Left hindlimb (tissue), 1 donor: Measurements from ENCODE around the gene FOXO1.
A peak's percentile ranks its signal among the peaks of the same experiment; 100 is the strongest.
"Not testable (repeated sequence)": the region's sequence is repeated elsewhere in the genome, so short reads cannot be mapped to it uniquely, and the experiment has no call there.

ENCODE experiments used
- DNase-seq: peaks from one replicate; pipeline ENCODE4 v3.0.0-alpha.2; 2018

FOXO1 gene

DNA sequence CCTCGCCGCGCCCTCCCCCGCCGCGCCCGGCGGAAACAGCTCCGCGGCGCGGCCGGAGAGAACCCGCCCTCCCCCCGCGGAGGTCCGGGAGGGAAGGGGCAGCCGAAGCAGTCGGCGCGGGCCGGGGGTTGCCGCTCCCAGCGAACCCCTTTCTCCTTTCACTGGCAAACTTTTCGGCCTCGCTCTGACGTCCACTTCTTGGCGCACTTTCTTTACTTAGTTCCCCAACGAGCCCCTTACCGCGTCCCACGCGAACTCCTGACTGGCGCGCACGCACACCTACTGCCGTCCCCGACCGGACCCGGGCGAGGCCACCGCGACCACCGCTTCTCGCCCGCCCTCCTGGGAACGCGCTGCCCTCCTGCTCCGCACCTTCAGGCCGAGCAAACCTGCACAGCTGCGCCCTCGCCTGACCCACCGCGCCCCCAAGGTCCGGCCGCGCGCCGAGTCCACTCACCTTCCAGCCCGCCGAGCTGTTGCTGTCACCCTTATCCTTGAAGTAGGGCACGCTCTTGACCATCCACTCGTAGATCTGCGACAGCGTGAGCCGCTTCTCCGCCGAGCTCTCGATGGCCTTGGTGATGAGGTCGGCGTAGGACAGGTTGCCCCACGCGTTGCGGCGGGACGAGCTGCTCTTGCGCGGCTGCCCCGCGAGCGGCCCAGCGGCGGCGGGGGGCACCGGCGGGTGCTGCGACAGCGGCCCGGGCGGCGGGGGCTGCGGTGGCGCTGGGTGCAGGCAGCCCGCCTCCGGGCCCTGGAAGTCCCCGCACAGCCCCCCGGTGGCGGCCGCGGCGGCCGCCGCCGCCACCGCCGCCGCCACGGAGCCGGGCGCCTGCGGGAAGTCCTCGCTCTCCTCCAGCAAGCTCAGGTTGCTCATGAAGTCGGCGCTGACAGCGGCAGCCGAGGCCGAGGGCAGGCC lies 1.1 kb downstream of the FOXO1 start:
- DNase-seq, result peak; percentile 58

DNA sequence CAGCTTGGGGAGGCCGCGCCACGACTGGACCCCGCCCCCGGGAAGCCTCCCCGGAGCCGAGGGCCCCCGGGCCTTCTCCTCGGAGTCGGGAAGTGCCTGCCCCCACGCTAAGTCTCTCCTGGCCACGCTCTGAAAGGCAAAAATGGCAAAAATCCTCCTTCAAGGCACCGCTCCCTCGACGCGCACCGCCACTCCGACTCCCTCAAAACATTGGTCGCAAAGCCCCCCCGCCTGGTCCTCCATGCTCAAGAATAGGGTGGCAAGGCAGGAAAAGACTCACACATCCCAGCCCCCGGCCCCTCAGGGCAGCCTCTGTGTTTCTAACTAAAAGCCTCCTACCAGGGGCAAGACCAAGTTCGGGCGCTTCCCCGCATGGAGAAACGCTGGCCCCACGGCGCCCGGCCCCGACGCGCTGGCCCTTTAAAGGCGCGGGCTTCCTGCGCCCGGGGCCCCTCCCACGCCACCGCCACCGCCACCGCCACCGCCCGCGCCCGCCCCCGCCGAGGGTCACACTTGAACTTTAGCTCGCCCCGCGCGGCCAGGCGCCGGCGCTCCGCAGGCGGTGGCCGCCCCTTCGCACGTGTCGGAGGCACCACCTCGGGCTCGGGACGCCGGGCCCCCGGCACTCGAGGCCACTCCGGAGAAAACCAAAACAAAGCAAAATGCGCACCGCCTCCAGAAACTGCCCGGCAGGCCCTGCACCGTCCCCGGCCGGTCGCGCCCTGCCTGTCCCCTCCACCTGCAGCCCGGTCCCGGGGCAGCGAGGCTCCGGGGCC lies 1.9 kb downstream of the FOXO1 start:
- peak; percentile 71 for DNase-seq

DNA sequence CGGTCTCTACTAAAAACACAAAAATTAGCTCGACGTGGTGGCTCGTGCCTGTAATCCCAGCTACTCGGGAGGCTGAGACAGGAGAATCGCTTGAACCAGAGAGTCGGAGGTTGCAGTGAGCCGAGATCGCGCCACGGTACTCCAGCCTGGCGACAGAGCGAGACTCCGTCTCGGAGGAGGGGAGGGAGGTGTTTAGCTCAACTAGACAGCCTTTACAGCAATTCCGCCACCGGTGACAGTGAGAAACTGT lies 2.4 kb downstream of the FOXO1 start:
- not testable (repeated sequence) for DNase-seq

DNA sequence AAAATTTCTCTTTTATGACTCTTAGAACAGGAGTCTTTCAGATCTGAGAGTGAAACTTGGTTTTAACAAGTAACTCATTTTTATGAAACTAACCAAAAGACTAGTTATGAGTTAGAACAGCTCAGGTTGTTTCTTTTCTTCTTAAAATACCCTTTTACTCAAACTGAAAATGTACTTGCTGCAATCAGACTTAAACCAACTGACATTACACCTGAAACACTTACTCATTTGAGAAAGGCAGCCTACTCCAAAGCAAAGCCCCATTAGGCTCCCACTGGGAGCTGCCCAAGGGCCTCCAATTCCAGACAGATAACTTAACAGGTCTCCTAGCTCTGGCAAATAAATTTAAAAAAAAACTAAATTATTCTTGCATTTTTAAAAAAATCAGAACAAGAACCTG lies 3.6 kb downstream of the FOXO1 start:
- no peak for DNase-seq

DNA sequence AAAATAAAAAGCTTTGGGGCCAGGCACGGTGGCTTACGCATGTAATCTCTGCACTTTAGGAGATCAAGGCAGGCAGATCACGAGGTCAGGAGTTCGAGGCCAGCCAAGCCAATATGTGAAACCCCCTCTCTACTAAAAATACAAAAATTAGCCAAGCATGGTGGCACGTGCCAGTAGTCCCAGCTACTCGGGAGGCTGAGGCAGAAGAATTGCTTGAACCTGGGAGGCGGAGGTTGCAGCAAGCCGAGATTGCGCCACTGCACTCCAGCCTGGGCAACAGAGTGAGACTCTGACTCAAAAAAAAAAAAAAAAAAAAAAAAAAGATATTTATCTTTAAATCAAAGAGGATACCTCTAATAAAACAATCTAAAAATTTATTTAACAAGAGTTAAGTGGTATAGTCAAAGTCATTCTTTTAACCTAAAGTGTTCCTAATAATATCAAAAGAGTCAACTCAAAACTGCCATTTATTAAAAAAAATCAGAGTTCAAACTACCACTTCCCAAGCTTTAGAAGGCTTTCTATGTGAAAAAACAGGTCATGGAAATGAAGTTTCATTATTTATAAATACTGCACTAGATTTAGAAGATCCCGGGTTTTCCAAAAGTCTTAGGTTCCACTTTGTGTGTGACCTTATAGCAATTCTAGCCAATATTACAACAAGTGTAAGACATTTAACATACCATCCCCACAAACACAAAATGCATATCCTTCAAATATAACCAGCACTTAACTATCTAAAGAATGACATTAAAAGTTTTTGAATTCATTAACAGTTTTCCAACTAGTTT lies 4.4 kb downstream of the FOXO1 start:
- no peak for DNase-seq

DNA sequence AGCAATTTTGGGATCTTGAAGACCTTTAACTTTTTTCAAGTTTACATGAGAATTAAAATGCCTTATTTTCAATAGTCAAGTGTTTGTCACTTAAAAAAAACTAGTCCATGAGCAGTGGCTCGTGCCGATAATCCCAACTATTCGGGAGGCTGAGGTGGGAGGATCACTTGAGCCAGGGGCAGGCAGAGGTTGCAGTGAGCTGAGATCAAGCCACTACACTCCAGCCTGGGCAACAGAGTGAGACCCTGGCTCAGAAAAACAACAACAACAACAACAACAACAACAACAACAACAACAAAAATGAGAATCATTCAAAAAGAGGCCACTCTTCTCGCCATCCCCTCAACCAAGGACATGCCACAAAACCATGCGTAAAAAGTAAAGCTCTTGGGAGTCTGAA lies 5.7 kb downstream of the FOXO1 start:
- DNase-seq, result no peak

DNA sequence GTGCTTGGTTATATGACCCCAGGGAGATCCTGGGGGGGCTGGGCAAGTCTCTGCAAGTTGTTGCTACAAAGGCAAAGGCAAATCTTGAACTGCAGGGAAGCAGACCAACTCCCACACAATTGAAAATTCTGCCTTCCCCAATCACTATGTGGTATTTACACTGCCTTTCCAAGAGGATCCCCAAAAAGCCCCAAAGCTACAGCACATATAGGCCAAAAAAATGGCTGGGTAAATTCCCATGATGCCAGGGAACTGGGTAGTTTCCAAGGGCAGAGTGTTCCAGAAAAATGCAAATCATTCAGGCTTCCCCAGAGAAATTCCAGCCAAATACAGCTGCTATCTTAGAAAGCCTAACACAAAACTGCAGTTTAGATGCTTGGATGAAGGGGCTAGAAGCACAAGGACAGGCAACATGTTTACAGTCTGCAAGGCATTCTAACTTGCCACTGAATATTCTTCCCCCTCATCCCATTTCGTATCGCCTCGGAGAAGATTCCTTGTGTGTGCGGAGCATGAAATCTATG lies 6.2 kb downstream of the FOXO1 start:
- DNase-seq, result no peak

DNA sequence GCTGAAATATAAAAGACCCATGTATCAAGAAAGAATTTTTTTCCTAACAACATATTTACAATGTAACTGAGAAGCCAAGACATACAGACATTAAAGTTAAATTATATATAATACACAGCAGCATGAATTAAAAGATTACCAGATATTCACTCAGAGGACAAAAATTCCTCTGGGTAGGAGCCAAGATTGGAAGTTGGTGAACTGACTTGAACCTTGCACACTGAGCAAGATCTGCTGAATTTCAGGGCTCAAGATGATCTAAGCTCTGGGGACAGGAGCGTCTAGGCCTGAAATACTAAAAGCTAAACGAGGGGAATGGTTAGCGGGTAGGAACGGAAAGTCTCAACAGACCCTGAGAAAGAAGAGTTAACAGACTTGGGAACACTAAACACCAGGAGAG lies 8.5 kb downstream of the FOXO1 start:
- no peak for DNase-seq

DNA sequence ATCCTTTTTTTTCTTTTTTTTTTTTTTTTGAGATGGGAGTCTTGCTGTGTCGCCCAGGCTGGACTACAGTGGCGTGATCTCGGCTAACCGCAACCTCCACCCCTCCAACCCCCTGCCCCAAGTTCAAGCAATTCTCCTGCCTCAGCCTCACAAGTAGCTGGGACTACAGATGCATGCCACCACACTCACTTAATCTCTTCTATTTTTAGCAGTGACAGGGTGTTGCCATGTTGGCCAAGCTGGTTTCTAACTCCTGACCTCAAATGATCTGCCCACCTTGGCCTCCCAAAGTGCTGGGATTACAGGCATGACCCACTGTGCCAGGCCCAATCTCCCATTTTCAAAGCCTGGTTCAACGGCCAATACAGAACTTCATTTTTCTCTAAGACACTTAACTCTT lies 9.1 kb downstream of the FOXO1 start:
- no peak for DNase-seq

DNA sequence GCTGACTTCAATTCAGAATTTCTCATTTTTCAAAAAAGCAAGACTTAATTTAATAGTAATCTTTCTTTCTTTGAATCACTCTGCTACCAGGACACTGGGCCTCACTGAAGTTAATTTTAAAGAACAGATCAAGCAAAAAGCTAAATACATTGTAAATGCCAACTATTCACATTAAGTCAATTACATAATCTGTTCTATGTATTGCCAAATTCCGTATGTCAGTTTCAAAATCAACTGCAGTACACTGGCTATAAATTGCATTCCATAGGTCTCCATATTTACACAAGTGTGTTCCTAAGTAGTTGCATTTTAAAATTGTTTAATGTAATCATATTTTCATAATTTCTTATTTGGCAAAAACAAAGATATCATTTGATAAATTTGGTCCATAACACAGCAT lies 10.1 kb downstream of the FOXO1 start:
- DNase-seq, result no peak

DNA sequence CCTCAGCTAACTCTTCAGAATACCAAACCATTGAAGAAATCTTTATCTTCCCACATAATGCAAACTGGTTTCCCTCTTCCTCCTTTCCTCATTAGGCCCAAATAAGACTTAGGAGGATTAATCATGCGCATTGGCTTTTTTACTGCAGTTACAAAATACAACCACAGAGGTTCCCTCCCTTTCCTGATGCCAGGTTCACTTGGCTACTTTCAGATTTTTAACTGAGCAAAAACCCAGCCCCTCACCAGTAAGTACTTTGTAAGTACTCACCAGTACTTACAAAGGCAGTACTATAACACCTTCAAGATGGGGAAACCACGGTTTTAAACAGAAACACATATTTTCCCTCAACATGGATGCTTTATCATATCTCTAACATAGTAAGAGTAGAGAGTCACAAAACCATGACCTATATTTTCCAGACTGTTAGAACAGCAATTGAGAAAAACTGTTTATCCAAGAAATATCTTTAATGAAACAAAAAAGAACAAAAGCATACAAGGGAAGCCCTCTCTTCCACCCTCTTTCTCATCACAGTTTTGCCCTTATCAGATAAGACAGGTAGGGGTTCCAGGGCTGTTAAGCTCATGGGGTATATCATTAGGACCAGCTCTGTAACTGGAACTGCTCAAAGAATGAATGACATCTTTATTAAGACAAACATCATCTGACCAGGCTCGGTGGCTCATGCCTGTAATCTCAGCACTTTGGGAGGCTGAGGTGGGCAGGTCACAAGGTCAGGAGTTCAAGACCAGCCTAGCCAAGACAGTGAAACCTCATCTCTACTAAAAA lies 12.7 kb downstream of the FOXO1 start:
- DNase-seq, result no peak

DNA sequence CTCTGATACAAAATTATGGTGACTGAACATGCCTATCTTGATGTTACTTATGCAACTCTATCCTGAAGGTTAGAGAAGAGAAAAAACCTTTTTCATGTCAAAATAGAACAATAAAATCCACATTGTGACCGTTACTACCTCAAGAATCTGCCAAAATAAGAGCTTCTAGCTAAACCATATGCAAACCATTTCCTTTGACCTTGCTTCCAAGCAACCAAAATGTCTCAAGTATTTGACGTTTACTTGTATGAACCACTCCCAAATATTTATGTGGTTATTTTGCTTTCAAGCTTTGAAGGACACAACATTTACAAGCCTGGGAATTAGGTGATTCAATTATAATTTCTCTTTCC lies 13.9 kb downstream of the FOXO1 start:
- DNase-seq, result no peak

DNA sequence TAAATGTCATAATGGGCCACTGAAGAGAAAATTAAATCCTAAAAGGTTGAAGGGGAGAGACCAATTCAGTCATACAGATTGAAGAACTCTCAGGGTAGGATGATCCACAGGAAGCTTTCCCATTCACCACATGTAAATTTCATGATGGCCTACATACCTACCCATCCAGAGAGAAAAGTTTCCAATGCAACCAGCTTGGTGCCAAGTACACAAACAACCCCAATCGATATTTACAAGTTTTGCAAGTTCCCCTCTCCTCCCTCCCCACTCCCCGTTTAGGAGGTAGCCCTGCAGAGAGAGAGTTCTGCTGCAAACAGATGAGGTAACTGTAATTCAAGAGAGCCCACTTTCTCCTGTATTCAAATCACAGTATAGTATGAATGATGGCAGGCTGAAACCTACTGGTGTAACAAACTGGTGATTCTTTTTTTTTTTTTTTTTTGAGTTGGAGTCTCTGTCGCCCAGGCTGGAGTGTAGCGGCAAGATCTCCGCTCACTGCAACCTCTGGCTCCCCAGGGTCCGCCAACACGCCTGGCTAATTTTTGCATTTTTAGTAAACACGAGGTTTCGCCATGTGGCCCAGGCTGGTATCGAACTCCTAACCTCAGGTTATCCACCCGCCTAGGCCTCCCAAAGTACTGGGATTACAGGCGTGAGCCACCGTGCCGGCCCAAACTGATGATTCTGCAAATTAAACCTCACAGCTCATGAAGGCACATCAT lies 14.4 kb downstream of the FOXO1 start:
- DNase-seq, result no peak

DNA sequence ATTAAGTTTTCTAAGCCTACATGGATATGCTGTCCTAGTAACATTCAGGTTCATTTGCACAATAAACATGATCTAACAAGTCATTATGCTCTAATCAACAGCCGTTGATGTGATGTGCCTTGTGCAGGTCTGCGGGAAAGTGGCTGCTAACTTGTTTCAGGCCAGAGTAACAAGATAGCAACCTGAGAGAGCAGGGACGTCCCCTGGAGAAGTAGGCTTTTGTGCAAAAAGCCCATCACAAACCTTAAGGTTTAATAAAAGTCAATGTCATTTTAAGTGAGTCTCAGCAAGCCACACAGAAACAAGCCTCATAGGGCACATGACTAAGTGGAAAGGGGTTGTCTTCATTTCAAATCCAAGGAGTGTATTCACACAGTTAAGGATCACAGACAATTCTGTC lies 17.6 kb downstream of the FOXO1 start:
- no peak for DNase-seq

DNA sequence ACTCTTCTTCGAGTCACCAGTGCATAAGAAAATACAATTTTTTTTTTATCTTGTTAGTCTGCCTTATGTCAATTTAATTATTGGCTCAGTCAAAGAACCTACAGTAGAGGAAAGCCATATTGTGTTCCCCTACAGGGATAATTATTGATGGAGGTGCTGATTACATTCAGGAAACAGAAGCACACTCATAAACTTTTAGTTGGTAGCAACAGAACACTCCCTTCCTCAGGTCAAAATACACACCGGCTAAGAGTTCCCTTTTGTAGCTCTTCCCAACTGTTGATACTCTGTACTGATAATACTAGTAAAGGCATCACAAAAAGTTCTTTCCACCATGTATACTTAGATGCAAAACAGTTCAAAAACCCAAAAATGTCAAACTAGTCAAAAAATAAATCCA lies 18.4 kb downstream of the FOXO1 start:
- DNase-seq, result no peak

DNA sequence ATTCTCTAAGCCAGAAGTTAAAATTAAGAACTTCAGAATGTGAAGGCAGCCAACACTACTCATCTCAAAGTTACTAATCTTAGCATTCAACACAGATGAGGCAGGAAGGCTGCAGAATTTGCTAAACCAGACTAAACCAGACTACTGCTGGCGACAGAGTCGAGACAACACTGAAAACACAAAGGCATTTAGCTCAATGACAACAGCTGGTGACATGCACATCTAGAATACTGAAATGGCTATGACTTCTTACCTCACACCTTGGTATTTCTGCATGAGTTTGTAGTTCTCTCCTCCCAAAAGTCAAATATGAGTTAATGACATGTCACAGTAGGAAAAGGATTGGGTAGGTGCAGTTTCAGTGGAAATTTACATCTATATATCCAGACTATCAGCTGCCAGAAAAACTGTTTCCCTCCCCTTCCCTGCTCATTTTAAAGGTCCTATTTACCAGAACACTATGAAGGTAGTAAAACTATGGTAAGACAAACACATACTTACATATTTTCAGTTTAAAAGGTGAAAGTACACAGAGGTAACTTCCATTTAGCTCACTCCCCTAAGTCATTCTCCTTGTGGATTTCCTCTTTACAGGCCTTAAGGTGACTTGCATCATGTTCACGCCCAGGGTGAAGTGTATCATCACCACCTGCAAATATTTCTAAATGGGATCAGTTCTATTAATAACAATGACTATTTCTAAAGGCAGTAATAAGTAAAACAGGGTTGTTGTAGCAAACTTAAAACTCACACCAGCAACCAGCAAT lies 21.4 kb downstream of the FOXO1 start:
- DNase-seq, result no peak

DNA sequence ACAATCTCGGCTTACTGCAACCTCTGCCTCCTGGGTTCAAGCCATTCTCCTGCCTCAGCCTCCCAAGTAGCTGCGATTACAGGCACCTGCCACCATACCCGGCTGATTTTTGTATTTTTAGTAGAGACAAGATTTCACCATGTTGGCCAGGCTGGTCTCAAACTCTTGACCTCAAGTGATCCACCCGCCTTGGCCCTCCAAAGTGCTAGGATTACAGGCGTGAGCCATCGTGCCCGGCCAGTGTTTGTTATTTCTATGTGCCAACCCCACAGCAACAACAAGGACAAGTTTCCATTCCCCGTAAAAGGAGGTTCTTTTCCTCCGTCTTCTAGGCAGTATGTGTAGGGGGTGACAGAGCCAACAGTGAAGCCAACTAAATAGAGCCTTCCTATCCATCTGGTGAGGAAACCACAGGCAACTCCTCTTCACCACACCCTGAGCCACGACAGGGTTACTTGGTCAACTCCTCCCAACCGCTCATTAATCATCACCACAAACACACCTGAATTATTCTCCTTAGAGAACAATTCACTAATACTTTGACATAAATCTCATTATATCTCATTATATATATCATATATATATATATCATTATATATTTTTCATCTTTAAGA lies 25.5 kb downstream of the FOXO1 start:
- no peak for DNase-seq

DNA sequence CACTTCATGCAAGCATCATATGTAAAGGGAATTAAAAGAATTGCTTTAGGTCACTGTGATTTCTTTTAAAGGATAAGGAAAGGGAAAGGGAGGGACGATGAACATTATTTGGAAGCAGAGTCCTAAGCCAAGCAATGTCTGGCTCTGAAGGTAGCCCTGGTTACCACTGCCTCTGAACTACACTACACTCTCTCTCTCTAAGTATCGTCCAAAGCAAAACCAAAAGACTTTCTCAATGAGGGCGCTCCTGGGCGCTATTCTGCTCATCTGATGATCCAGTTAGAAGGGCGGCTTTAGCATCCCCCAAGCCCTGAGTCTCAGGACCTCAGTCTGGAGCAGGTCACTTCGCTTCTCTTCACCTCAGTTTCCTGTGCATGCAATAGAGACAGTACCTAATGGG lies 26.2 kb downstream of the FOXO1 start:
- DNase-seq, result no peak

DNA sequence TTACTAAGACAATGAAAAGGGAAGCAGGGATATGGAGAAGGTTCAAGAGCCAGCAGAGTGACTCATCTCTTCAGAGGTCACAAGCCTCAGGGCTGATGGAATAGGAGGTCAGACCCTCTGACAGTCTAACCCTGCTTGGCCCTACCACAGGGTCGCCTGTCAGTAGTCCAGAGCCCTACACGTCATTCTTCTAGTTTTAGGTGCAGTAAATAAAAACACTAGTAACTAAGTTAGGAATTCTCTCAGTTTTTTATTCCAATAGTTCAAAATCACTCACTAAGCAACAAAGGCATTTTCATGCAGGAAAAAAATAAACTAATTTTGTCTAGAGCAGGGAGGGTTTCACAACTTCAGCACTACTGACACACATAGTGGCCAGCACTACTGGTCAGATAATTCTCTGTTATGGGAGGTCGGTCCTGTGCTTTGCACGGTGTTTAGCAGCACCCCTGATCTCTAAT lies 27.2 kb downstream of the FOXO1 start:
- no peak for DNase-seq

DNA sequence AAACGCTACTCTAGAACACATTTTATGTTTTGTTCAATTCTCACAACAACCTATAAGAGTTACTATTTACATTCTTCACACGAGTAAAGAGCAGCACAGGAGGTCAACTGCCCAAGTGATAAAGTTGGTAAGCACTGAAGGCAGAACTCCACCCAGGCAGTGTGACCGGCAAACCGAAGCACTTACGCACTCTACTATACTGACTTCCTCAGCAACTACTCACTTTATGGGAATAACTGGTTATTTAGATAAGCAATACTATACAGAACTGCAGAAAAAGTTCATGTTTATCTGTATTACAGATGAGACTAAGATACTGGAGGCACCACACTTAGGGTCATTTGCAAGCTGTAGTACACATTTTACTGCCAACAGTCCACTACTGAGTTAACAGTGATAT lies 28.8 kb downstream of the FOXO1 start:
- DNase-seq, result no peak
